H4 (cell line): ENCODE measurements around the gene RANBP2. TPM values are rescaled to one million over a fixed set of nuclear protein-coding genes. Genes with fewer than 3 reads are reported as not detected.

ENCODE experiments used
- DNase-seq: peaks from one replicate; pipeline ENCODE4 v3.0.0-alpha.2; 2015; ENCODE audit warnings: low spot score
- total RNA-seq: library from RNA; depleted of rRNA; stranded (reverse); fragments of >200 nt; shearing (Covaris generic); gene quantifications from 2 replicates; pipeline ENCODE4 v1.2.3, GENCODE V29; 2014

The RANBP2 gene
- total RNA-seq, 1 experiment from 2014 or later: 25.4 TPM

DNA sequence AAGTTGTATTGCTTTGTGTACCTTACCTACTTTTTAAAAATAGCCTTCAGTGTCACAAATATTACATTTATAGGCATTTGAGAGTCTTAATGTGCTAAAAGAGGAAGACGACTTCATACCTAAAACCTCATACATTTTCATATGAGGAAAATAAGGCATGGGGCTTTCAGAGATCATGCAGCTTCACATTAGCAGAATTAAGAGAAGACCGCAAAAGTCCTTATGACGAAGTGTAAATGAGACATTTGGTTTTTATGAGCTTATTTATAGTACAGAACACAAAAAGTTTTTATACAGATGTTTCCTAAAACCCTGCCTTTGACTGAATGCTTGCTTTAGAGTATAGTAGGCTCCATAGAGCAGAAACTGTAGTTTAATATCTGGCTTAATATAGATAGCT lies 57.2 kb downstream of the RANBP2 start:
- DNase-seq: no peak

DNA sequence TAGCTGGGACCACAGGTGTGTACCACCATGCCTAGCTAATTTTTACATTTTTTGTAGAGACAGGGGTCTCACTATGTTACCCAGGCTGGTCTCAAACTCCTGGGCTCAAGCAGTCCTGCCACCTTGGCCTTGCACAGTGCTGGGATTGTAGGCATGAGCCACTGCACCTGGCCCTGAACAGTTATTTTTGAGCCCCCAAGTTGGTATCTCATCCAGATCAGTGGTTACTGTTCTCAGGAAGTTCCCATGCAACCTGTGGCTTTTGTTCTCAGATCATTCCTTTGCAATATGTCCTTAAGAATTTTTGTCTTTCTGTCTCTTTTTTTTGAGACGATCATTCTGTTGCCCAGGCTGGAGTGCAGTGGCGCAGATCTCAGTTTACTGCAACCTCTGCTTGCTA lies 59.6 kb downstream of the RANBP2 start:
- DNase-seq: no peak

DNA sequence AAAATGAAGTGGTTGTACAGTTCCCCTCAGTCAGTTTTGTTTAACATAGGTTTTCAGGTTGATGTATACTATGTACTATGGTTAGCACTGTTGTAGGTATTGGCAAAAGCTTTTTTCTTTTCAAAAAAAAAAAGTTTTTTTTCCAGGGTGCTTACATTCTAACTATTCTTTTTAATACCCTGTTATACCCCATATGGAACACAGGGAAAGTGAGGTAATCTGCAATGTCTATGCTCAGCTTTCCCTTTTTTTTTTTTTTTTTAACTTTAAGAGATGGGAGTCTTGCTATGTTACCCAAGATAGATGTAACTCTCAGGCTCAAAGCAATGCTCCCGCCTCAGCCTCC lies 66.7 kb downstream of the RANBP2 start:
- DNase-seq: no peak

DNA sequence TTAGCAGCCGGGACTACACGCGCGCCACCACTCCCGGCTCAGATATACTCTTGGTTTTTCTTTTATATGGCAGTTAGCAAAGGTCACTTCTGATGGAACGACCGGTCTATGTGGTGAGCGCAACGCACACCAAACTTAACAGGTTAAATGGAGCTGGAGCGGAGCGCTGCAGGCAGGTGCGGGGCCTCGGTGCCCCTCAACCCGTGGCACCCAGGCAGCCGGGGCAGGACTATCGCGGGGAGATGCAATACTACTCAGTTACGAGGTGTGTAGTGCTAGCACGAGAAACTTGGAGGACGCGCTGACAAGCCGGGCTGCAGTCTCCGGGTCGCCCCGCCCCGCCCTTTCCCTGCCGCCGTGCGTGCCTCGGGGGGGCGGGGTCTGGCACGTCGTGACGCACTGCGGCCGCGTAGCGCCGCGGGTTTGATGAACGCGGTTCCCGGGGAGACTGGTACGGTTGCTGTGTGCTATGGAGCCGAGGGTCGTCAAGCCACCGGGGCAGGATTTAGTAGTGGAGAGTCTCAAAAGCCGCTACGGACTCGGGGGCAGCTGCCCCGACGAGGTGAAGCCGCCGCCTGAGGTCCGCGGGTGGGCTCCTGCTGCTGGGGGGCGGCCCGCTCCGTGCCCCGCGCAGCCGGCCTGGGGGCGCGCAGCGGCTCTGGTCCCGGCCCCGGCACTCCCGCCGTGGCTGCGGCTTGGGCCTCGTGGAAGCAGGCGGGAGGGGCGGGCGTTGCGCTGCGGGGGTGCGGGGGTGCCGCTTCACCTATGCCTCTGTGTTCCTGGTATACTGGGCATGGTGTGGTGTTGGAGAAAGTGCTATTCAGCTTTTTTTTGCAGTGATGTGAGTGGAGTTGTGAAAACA lies 67.3 kb downstream of the RANBP2 start, which contains the start of gene CCDC138:
TSS of gene CCDC138 (plus strand) at position 418 of the 862 bp plus-strand sequence. CDS start at position 470, 52 bp downstream.
- peak; percentile 78 for DNase-seq

GRCh38 chr2:108787216-108787541 lies 67.9 kb downstream of the RANBP2 start:
- no peak for DNase-seq

DNA sequence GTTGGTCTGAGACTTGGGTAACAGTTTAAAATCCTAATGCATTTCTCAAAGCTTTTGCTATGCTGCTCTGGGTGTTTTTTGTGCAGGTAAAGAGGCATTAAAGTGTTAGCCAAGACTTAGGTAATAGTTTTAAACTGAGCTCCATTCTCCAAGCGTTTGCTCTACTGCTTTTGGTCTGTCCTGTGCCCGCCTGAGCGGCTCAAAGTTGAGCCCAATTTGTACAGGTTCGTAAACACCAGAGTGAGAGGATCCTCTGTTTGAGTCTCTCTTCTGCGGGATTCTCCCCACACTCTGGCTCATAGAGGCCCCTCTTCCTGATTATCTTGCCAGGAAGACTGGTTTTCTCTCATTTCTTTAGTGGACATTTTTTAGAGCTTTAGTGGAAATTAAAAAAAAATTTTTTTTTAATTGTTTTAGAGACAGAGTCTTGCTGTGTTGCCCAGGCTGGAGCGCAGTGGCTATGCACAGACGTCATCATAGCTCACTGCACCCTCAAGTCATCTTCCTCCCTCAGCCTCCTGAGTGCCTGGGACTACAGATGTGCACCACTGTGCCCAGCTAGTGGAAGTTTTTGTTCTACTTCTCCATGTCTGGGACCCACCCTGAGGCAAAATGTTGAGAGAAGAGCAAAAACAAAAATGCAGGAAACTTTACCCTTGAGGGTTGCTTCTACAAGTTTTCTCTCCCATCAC lies 83.9 kb downstream of the RANBP2 start:
- no peak for DNase-seq

- no peak for DNase-seq
Measured at GRCh38 chr2:108805032-108805431, 85.8 kb downstream of the RANBP2 start.

- no peak for DNase-seq
Measured at GRCh38 chr2:108805782-108806181, 86.5 kb downstream of the RANBP2 start.

DNA sequence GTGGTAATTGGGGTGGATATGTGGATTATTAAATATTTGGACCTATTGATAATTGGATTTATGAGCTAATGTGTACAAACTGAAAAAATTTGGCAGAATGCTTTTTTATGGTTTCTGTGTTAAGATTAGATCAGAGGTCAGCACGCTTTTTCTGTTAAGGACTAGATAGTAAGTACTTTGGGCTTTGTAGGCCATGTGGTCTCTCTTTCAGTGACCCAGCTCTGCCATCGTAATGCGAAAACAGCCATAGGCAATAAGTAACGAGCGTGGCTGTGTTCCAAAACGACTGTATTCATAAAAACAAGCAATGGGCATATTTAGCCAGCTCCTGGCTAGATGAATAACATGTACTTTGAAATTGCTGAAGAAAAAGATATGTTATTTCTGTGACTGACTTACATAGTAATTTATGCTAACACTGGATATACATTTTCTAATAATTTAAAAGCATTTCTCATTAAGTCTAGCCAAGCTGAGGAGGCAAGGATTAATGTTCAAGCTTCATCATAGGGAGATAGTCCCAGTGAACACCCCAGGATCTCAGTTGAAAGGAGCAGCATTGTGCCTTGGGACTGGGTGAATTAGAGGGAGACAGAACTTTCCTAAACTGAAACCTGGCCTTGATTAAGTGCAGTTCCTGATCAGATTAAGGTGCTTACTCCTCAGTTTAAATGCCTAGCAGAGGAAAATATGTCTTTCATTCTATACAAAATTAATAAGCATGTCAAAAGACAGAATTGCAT lies 87.3 kb downstream of the RANBP2 start:
- no peak for DNase-seq

- DNase-seq: no peak
Measured at GRCh38 chr2:108809936-108810335, 90.7 kb downstream of the RANBP2 start.

GRCh38 chr2:108810993-108811957 lies 92.0 kb downstream of the RANBP2 start:
- no peak for DNase-seq

- DNase-seq: no peak
Measured at GRCh38 chr2:108813732-108814131, 94.5 kb downstream of the RANBP2 start.

DNA sequence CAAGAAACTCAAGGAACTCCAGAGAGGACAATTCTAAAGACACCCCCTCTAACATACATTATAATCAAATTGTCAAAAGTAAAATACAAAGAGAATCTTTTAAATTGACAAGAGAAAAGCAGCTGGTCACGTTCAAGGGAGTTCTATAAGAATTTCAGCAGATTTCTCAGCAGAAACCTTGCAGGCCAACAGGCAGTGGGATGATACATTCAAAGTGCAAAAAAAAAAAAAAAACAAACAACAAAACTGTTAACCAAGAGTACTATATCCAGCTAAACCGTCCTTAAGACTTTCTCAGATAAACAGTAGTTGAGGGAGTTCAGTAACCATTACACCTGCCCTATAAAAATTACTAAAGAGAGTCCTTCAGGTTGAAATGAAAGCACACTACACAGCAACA lies 101.2 kb downstream of the RANBP2 start:
- DNase-seq: no peak

GRCh38 chr2:108823286-108823685 lies 104.0 kb downstream of the RANBP2 start:
- DNase-seq: no peak

DNA sequence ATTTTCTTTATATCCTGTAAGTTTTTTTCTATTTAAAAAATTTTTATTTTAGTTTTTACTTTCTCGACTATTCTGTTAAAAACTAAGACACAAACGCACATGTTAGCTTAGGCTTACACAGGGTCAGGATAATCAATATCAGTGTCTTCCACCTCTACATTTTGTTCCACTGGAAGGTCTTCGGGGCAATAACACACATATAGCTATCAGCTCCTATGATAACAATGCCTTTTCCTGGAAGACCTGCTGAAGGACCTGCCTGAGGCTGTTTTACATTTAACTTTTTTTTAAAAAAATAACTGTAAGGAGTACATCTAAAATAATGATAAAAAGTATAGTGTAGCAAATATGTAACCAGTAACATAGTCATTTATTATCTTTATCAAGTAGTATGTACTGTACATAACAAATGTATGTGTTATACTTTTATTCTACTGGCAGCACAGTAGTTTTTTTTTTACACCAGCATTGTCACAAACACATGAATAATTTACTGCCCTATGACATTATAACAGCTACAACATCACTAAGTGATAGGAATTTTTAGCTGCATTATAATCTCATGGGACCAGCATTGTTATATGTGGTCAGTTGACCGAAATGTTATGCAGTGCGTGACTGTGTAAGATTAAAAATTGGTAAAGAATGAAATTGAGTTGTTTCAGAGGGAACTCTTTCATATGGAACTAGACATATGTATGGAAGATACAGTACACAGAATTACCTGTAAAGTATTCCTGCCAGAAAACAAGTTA lies 105.2 kb downstream of the RANBP2 start:
- DNase-seq: no peak

DNA sequence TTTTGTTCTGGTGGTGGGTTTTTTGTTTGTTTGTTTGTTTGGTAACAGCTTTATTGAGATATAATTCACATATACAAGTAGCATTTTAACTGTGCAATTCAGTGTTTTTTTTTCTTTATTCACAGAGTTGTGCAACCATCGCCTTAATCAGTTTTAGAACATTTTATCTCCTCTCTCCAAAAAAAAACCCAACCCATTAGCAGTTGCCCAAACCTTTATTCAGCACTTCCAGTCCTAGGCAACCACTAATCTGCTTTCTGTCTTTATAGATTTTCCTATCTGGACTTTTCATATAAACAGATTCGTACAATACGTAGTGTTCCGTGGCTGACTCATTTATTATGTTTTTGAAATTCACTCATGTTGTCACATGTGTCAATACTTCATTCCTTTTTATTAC lies 106.0 kb downstream of the RANBP2 start:
- DNase-seq: no peak

GRCh38 chr2:108825736-108826135 lies 106.5 kb downstream of the RANBP2 start:
- DNase-seq: no peak

GRCh38 chr2:108829578-108830310 lies 110.5 kb downstream of the RANBP2 start:
- DNase-seq: no peak

DNA sequence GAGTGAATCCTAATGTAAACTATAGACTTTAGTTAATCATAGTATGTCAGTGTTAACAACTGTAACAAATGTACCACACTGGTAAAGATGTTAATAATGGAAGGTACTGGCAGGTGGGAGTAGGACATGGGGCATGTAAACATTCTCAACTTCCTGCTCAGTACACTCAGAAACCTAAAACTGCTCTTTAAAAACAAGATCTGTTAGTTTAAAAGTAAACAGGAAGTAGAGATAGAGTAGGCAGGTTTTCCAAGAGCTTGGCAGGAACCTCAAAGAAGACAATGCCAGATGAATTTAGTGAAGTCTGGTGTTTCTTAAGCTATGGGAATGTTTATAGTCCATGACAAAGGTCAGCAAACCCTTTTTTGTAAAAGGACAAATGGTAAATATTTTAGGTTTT lies 113.9 kb downstream of the RANBP2 start:
- peak; percentile 52 for DNase-seq

GRCh38 chr2:108834620-108835019 lies 115.3 kb downstream of the RANBP2 start:
- DNase-seq: no peak
